Eye (tissue), 1 donor: ENCODE data around the gene RANBP3.
"Not testable (repeated sequence)": the region's sequence is repeated elsewhere in the genome, so short reads cannot be mapped to it uniquely, and the experiment has no call there.

Experiments used
- DNase-seq: peaks from one replicate; pipeline ENCODE4 v3.0.0-alpha.2; 2015

The RANBP3 gene, protein sequence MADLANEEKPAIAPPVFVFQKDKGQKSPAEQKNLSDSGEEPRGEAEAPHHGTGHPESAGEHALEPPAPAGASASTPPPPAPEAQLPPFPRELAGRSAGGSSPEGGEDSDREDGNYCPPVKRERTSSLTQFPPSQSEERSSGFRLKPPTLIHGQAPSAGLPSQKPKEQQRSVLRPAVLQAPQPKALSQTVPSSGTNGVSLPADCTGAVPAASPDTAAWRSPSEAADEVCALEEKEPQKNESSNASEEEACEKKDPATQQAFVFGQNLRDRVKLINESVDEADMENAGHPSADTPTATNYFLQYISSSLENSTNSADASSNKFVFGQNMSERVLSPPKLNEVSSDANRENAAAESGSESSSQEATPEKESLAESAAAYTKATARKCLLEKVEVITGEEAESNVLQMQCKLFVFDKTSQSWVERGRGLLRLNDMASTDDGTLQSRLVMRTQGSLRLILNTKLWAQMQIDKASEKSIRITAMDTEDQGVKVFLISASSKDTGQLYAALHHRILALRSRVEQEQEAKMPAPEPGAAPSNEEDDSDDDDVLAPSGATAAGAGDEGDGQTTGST

GRCh38 chr19:5977785-5978605, at the start of gene RANBP3:
TSS of gene RANBP3 (minus strand) at chr19:5978140. CDS start at chr19:5978082, 58 bp downstream.
- peak; percentile 99 for DNase-seq

GRCh38 chr19:6026390-6027227, 48.7 kb upstream of the RANBP3 start:
- no peak for DNase-seq

- not testable (repeated sequence) for DNase-seq
Observed at GRCh38 chr19:6024756-6025155, 46.8 kb upstream of the RANBP3 start.

DNA sequence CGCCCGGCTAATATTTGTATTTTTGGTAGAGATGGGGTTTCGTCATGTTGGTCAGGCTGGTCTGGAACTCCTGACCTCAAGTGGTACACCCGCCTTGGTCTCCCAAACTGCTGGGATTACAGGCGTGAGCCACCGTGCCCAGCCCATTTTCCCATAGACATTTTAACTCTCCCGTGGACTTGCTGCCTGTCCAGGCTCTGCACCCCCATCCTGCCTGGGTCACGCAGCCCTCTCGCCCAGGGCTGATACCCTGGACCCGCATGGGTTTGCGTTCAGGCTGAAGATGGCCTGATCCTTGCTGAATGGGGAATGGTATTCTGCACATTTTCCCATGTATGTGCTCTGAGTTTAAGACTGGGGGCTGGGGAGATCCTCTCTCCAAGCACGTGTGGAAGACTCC, 46.0 kb upstream of the RANBP3 start:
- no peak for DNase-seq

- DNase-seq = no peak
Observed at GRCh38 chr19:6023085-6023682, 45.2 kb upstream of the RANBP3 start.

DNA sequence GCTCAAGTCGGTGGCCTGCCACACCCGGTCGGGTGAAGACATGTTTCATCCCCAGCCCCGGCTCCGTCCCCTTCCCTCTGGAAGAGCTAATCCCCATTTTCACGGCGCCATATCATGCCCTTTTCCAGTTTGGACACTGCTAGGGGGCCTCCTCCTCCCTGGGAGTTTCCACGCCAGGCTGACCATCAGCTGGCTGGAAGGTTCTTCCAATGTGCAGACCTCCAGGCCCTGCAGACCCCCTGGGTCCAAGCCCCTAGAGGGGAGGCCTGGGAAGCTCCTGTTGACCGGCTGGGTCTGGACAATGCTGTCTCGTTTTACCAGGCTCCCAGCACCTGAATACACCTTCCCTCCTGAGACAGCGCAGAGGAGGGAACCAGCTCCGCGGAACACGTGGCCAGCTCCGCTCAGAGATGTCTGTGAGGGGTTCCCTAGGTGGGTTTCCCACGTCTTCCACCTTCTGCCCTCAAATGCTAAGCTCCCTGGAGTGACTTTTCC, 44.7 kb upstream of the RANBP3 start:
- no peak for DNase-seq

- peak; percentile 94 for DNase-seq
Observed at GRCh38 chr19:6021878-6022569, 44.1 kb upstream of the RANBP3 start.

DNA sequence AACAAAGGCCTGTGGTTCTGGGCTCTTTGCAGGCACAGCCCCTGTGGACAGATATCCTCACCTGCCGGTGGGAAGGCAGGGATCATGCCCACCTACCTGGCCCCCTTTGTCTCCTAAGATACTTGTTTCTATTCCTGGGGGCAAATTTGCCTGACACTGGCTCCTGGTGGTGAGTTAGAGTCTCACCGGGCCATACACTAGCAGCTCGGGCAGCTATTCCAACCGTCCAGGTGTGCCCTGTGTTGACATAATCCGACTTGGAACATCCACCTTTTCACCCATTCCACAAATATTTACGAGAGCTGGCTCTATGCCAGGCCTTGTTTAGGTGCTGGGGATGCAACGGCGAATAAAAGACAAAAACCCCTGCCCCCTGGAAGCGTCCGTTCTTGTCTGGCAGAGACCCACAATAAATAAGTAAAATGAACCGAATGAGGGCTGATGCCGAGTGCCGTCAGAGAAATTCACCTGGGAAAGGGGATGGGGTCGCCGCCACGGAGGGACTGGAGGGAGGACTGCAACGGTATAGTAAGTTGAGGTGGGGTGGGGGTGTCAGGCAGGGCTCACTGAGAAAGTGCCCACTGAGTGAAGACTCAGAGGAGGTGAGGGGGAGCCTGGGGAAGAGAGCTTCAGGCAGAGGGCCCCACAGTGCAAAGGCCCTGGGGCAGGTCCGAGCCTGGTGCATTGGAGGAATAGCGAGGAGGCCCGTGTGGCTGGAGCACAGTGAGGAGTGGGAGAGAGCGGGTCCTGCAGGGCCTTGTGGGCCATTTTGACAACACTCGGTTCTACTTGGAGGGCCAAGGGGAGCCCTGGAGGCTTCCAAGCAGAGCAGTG, 43.2 kb upstream of the RANBP3 start:
- DNase-seq = no peak

GRCh38 chr19:6020166-6020882, 42.4 kb upstream of the RANBP3 start:
- peak; percentile 18 for DNase-seq

DNA sequence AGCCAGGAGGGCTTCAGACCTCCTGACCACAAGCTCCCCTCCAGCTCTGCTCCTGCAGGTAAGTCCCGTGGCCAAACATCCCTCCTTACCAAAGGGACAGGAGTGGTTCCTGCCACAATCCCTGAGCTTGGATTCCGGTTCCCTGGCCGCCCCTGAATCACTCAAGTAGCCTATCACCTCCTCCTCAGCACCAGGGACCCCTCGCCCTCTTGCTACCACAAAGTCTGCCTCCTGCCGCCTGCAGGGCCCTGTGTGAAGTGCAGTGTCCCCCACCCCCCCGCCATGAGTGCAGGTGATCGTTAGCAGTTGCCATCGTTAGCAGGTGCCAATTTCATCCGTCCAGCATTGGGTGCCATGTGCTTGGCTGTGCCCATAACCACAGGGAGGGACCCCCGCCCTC, 40.8 kb upstream of the RANBP3 start:
- DNase-seq = no peak

DNA sequence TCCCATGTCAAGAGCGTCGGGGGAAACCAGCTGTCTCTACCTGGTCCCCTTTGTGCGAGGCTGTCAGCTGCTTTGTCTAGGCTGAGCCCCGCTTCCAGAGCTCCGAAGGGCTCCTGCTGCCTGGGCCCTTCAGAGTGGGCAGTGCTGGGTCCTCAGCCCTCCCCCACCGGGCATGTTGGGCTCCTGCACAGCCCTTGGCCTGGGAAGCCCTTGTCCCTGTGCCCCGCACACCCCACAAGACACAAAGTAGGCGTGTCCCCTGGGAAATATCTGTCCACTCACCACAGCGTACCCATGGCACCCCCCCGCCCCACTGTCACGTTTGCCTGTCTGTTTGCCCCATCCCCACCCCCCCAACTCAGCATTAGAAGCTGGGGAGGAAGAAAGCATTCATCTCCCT, 39.6 kb upstream of the RANBP3 start:
- no peak for DNase-seq

- DNase-seq = no peak
Observed at GRCh38 chr19:6015841-6016545, 38.1 kb upstream of the RANBP3 start.

DNA sequence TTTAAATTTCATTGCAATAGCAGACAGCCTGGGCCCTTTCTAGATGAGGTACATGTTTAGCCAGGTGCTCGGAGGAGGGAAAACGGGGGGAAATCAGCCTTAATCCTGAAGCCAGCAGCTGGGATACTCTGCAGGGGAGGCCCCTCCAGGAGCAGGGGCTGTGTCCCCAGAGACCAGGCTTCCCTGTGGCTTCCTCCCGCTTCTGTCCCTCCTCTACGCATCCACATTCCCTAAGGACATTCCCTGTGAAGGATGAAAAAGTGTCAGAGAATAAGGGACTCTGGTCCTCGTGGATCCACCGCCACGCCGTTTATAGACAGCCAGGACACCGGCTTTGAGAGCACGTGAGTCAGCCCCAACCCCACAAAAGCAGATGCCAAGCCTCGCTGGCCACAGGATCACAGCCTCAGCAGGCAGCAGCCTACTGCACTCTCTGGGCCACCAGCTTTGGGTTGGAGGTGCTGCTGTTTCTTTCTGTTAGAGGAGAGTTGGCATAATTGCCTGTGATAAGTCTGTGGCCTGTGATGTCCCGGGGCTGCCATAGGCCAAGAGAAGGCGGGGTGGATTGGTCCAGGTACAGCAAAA, 36.7 kb upstream of the RANBP3 start:
- DNase-seq = no peak

DNA sequence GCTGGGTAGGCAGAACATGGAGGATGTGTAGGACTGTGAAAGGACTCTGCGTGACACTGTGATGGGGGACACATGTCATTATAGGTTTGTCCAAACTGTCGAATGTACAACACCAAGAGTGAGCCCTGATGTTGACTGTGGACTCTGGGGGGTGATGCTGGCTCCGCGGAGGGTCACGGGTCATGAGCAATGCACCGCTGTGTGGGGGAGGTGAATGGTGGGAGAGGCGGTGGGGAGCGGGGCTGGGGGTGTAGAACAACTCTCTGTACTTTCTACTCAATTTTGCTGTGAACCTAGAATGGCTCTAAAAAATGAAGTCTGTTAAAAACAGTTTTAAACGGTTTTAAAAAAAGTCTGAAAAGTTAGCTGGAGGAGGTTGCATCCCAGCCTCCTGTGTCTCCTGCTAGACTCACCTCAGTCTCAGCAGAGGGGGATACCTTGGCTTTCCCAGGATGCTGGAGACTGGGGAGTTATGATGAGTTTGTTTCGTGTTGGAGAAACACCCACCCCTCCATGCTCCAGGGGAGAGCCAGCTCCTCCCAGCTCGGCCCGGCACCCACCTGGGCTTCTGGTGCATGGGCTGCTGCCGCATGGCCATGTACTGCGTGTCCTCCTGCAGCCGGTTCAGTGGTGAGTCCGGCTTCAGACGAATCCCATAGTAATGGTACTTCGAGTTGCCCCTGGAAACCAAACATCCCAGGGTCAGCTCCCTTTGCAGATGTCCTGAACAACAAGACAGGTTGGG, 34.7 kb upstream of the RANBP3 start:
- no peak for DNase-seq

GRCh38 chr19:6011794-6012193, 33.9 kb upstream of the RANBP3 start:
- no peak for DNase-seq

DNA sequence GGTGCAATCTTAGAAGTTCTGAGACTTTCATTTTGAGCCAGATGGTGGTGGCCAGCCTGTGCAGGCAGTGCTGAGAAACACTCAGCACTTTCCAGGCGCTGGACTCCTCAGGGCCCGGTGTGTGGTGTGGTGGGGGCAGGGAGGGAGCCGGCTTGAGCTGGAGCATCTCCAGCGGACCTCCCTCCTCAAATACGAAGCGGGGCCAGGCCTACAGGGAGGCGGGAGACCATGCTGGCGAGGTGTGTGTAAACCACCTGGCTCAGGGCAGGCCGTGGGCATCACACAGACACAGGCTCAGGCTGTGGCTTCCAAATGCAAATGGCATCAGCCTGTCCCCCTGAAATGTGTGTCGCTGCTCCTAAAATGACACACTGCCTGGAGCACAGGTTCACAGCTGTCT, 33.3 kb upstream of the RANBP3 start:
- DNase-seq = no peak

DNA sequence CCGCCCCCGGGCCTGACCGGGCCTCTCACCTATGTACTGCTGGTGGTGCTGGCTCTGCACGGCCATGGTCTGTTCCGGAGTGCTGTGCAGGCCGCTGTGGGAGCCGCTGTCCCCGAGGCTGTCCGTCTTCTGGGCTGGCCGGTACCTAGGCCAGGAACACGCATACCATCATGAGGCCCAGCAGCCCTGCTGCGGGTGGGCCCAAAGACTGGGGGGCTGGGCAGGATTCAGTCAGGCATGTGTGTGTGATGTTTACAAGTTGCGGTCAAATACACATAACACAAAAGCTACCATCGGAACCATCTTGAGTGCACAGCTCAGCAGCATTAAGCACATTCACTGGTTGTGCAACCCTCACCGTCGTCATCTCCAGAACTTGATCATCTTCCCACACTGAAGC, 32.2 kb upstream of the RANBP3 start:
- DNase-seq = no peak

DNA sequence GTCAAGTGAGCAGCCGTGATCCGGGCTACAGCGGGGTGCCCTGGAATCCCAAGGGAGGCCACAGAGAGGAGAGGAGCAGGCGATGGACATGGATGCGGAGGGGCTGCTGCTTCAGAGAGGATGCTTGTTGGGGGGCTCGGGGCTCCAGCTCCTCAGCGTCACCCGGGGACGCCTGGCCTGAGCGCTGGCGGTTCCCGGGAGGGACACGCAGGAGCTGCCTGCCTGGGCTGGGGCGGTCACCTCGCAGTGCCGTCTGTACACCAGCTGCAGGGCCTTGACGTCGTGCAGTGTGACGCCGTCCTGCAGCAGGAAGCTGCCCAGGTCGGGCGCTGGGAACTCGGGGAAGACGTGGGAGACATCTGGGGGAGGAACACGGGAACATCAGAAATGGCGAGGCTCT, 29.9 kb upstream of the RANBP3 start:
- no peak for DNase-seq
